OCI-LY7 (cell line): ENCODE data around the gene SYNPO. TPM values are rescaled to one million over a fixed set of nuclear protein-coding genes. Genes with fewer than 3 reads are reported as not detected.

Experiments used
- BruUV-seq: library from RNA; stranded (reverse); fragments of 400-500 nt; replicated peaks from 2 replicates; lab custom pipeline; 2021; lab: Mats Ljungman, UMichigan
- CTCF ChIA-PET: fragments of 300-600 bp; sonication (Branson Sonifier 250); formaldehyde crosslinking; loops from one replicate; lab custom pipeline; 2022; ENCODE audit warnings: antibody characterized with exemption; ENCODE audit not compliant: unreplicated experiment; lab: Charles Lee
- POLR2A ChIA-PET: fragments of 300-600 bp; sonication (Branson Sonifier 250); formaldehyde crosslinking; loops from one replicate; lab custom pipeline; 2022; ENCODE audit warnings: antibody characterized with exemption; lab: Charles Lee
- DNase-seq: peaks from one replicate; pipeline ENCODE4 v3.0.0-alpha.2; 2015; ENCODE audit warnings: low spot score
- H2AFZ ChIP-seq: fragments of 200-600 bp; sonication (generic), shearing (Covaris generic); 2 replicates; pipeline ENCODE4 v1.6.1; 2014; ENCODE audit warnings: mild to moderate bottlenecking, antibody characterized with exemption, low read length, moderate library complexity
- H3K27ac ChIP-seq: fragments of 200-600 bp; sonication (generic); 2 replicates; pipeline ENCODE4 v1.5.1; 2014; ENCODE audit warnings: mixed run types, low read depth, mild to moderate bottlenecking, moderate library complexity, low read length, inconsistent platforms; ENCODE audit not compliant: poor library complexity, severe bottlenecking
- H3K36me3 ChIP-seq: fragments of 200-600 bp; sonication (generic); 2 replicates; pipeline ENCODE4 v1.6.1; 2014; ENCODE audit warnings: mild to moderate bottlenecking, antibody characterized with exemption, low read length, moderate library complexity, mixed read lengths; ENCODE audit not compliant: insufficient read depth
- H3K4me1 ChIP-seq: fragments of 200-600 bp; sonication (generic); 2 replicates; pipeline ENCODE4 v1.5.1; 2014; ENCODE audit warnings: mild to moderate bottlenecking, low read length; ENCODE audit not compliant: insufficient read depth, poor library complexity, severe bottlenecking
- H3K4me2 ChIP-seq: fragments of 200-600 bp; sonication (generic); 2 replicates; pipeline ENCODE4 v1.6.1; 2014; ENCODE audit warnings: mild to moderate bottlenecking, low read length
- H3K4me3 ChIP-seq: fragments of 200-600 bp; sonication (generic); 2 replicates; pipeline ENCODE4 v1.5.1; 2014; ENCODE audit warnings: mild to moderate bottlenecking, low read depth, low read length; ENCODE audit not compliant: poor library complexity, severe bottlenecking
- H3K79me2 ChIP-seq: fragments of 200-600 bp; sonication (generic); 2 replicates; pipeline ENCODE4 v1.6.1; 2016; ENCODE audit warnings: low read depth, mild to moderate bottlenecking, low read length, moderate library complexity, mixed read lengths; ENCODE audit not compliant: insufficient read depth
- H3K9me2 ChIP-seq: fragments of 200-600 bp; sonication (generic); 2 replicates; pipeline ENCODE4 v1.6.1; 2016; ENCODE audit warnings: mild to moderate bottlenecking, low read length, mixed read lengths; ENCODE audit not compliant: insufficient read depth
- H3K9me3 ChIP-seq: fragments of 200-600 bp; sonication (generic); 2 replicates; pipeline ENCODE4 v1.6.1; 2014; ENCODE audit warnings: mild to moderate bottlenecking, mixed run types, low read length, mixed read lengths
- H4K20me1 ChIP-seq: fragments of 200-600 bp; sonication (generic); 2 replicates; pipeline ENCODE4 v1.6.1; 2014; ENCODE audit warnings: mild to moderate bottlenecking, antibody characterized with exemption, low read length, moderate library complexity, mixed read lengths; ENCODE audit not compliant: insufficient read depth
- CTCF ChIP-seq: fragments of 200-600 bp; sonication (generic); conservative IDR thresholded peaks from 2 replicates; pipeline ENCODE4 v1.5.1; 2014; ENCODE audit warnings: mild to moderate bottlenecking, antibody characterized with exemption, low read length, moderate library complexity, mixed read lengths
- EZH2phosphoT487 ChIP-seq: fragments of 200-600 bp; sonication (generic); IDR thresholded peaks from 2 replicates; pipeline ENCODE4 v1.6.1; 2018; ENCODE audit warnings: low read depth, borderline replicate concordance, mild to moderate bottlenecking, mixed run types, antibody characterized with exemption, low read length, moderate library complexity, mixed read lengths
- intact Hi-C: fragments of 100-400 bp; cut with micrococcal nuclease; formaldehyde crosslinking; loops from one replicate; pipeline ENCODE4 v1.10.0; 2022; ENCODE audit not compliant: unreplicated experiment
- total RNA-seq, 2 experiments: library from RNA; depleted of rRNA in 1 of 2; stranded (reverse); fragments of >200 nt in 1 of 2; shearing (Covaris generic) in 1 of 2; gene quantifications; 2 replicates each; pipeline ENCODE4 v1.2.3, GENCODE V29; 2014 to 2022

The SYNPO gene
- total RNA-seq, 2 experiments from 2014 or later: 0.08 TPM; not detected in 1

DNA sequence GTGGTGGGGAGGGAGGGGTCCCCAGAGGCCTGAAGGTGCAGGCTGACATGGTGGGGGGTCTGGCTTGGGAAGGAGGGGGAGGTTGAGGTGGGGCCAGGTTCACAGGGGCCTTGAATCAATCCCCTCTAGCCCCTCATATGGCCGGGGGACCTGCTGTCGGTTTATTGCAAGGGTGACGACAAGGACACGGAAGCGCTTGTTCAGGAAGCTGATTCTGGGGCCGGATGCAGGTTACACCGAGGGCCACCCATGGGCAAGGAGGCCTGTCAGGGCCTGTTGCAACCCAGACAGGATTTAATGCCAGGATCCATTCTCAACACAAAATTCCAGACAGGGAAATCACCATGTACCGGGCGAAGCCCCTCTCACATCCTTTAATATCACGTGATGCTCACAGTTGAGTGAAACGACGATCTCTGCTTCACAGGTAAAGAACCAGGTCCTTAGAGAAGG lies 41.6 kb upstream of the SYNPO start:
- ChIA-PET CTCF (no interaction called here), POLR2A (no interaction called here)
- Histone ChIP-seq H3K4me1 (no peaks in the 10 kb centered on the region), H2AFZ (no peak overlapping the region), H3K4me2 (no peak overlapping the region), H3K79me2 (no peaks in the 10 kb centered on the region), H3K36me3 (no peaks in the 10 kb centered on the region), H3K9me2 (no peaks in the 10 kb centered on the region), H3K4me3 (no peak overlapping the region), H3K9me3 (no peaks in the 10 kb centered on the region), H3K27ac (no peak overlapping the region), H4K20me1 (no peaks in the 10 kb centered on the region)
- BruUV-seq: no TSS peak
- TF ChIP-seq EZH2phosphoT487 (no peak), CTCF (no peak)
- intact Hi-C loops: no loop called here
- DNase-seq: no peak

- Histone ChIP-seq H3K4me3 (no peak overlapping the region), H2AFZ (no peak overlapping the region), H3K9me3 (no peaks in the 10 kb centered on the region), H3K36me3 (no peaks in the 10 kb centered on the region), H4K20me1 (no peaks in the 10 kb centered on the region), H3K4me1 (no peaks in the 10 kb centered on the region), H3K79me2 (no peaks in the 10 kb centered on the region), H3K9me2 (no peaks in the 10 kb centered on the region), H3K27ac (no peak overlapping the region), H3K4me2 (no peak overlapping the region)
- POLR2A ChIA-PET: interaction anchor here (1.0 kb wide), 1 partner anchor 116 kb away, joined by 5 read pairs; no protein-coding TSS in a partner anchor
- CTCF ChIA-PET: no interaction called here
- BruUV-seq: no TSS peak
- intact Hi-C loops: no loop called here
- no peak for DNase-seq
- no peak for TF ChIP-seq EZH2phosphoT487
- TF ChIP-seq CTCF: no peak
Measured at GRCh38 chr5:150599281-150599680, 41.2 kb upstream of the SYNPO start.

GRCh38 chr5:150599917-150600511 lies 40.4 kb upstream of the SYNPO start:
- BruUV-seq: no TSS peak
- Histone ChIP-seq H3K4me1 (no peaks in the 10 kb centered on the region), H2AFZ (no peak overlapping the region), H3K9me3 (no peaks in the 10 kb centered on the region), H3K36me3 (no peaks in the 10 kb centered on the region), H4K20me1 (no peaks in the 10 kb centered on the region), H3K79me2 (no peaks in the 10 kb centered on the region), H3K4me3 (no peak overlapping the region), H3K9me2 (no peaks in the 10 kb centered on the region), H3K4me2 (no peak overlapping the region), H3K27ac (no peak overlapping the region)
- POLR2A ChIA-PET: interaction anchor here (0.5 to 1.0 kb wide), 2 partner anchors 117 to 1135 kb away, joined by 3 to 5 read pairs; no protein-coding TSS in a partner anchor
- intact Hi-C loops: no loop called here
- TF ChIP-seq CTCF (no peak), EZH2phosphoT487 (no peak)
- CTCF ChIA-PET: no interaction called here
- no peak for DNase-seq
